Cardiac muscle cell (in vitro differentiated cells and primary cell): ENCODE data around the gene IGF2BP2. TPM values are rescaled to one million over a fixed set of nuclear protein-coding genes. Genes with fewer than 3 reads are reported as not detected.

Experiments used
- DNase-seq, 2 donors: peaks; one replicate each; pipeline versions ENCODE4 v3.0.0 to v3.0.0-alpha.2; 2010 to 2017; ENCODE audit warnings: low read depth in 1 of 2, low spot score in 1 of 2
- H3K27ac ChIP-seq: fragments of 200-600 bp; sonication (generic); 2 replicates; pipeline ENCODE4 v1.5.1; 2016
- H3K27me3 ChIP-seq: fragments of 200-600 bp; sonication (generic); 2 replicates; pipeline ENCODE4 v1.6.0; 2016; ENCODE audit warnings: control low read depth
- H3K36me3 ChIP-seq: fragments of 200-600 bp; sonication (generic); 2 replicates; pipeline ENCODE4 v1.5.1; 2016; ENCODE audit warnings: control low read depth
- H3K4me1 ChIP-seq: fragments of 200-600 bp; sonication (generic); 2 replicates; pipeline ENCODE4 v1.8.1; 2017; ENCODE audit warnings: low read depth, mild to moderate bottlenecking, mixed run types
- H3K4me3 ChIP-seq: fragments of 200-600 bp; sonication (generic); 2 replicates; pipeline ENCODE4 v1.5.1; 2016; ENCODE audit warnings: mild to moderate bottlenecking
- H3K9me3 ChIP-seq: fragments of 200-600 bp; sonication (generic); 2 replicates; pipeline ENCODE4 v1.5.1; 2017; ENCODE audit warnings: low read depth, mild to moderate bottlenecking, control low read depth
- CTCF ChIP-seq: IDR thresholded peaks from 2 replicates; pipeline ENCODE4 v1.5.1; 2012; ENCODE audit warnings: low read depth, mild to moderate bottlenecking, low read length
- polyA plus RNA-seq: library from polyadenylated mRNA; unstranded; fragments of >200 nt; fragmentation: Nextera tagmentation; extraction: Ambion mirVana; gene quantifications from 2 replicates; pipeline ENCODE4 v1.2.1, GENCODE V29; 2016
- total RNA-seq: library from RNA; depleted of rRNA; stranded (reverse); fragments of >200 nt; gene quantifications from 2 replicates; pipeline ENCODE4 v1.2.3, GENCODE V29; 2016

Gene IGF2BP2
- total and polyA plus RNA-seq, 2 experiments from 2014 or later: 119 to 129 TPM

DNA sequence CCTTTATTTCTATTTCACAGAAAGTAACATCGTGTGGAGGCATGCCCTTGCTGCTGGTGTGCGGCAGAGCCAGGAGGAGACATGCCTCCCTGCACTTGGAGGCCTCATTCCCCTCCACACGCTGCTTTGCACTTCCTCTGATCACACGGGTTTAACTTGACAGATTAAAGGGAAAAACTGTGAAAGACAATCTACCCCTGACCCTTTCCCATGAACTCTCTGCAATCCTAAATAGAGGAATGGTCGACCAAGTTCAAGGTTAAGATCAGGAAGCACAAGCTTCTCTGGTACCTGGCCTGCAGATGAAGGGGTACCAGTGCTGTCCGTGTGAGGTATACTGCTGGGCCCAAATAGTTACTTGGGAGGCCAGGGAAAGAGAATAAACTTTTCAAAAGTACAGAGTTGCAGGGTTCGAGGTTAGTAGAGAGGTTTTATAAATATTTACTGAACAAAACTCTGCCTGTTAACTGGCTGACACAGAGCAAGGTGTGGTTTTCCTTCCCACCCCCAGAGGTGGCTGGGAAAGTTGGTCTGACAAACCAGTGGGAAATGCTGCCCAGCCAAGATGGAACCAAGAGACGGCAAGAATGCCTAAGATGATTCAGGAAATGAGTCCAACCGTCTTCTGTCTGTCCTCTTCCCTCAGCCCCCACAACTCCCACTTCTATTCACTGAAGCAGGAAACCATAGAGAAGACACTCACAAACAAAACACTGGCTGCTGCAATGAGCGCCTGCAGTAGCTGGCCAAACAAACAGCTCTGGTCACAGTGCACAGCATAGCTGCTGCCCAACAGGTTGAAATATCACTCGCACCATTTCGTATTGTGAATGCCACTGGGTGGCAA lies 79.6 kb downstream of the IGF2BP2 start:
- Histone ChIP-seq H3K9me3 (no peaks in the 10 kb centered on the region), H3K27ac (peak overlapping the region; percentile 57), H3K4me1 (peaks cover 27% of the 10 kb centered on the region), H3K4me3 (no peak overlapping the region), H3K27me3 (no peaks in the 10 kb centered on the region), H3K36me3 (no peaks in the 10 kb centered on the region)
- DNase-seq: peak in 1 of 2 donors; percentile 75
- TF ChIP-seq CTCF: no peak

- no peaks in the 10 kb centered on the region for H3K36me3 ChIP-seq
- peaks cover 32% of the 10 kb centered on the region for H3K4me1 ChIP-seq
- no peak for DNase-seq
- no peaks in the 10 kb centered on the region for H3K27me3 ChIP-seq
- H3K4me3 ChIP-seq: no peak overlapping the region
- no peaks in the 10 kb centered on the region for H3K9me3 ChIP-seq
- no peak for TF ChIP-seq CTCF
- no peak overlapping the region for H3K27ac ChIP-seq
Observed at GRCh38 chr3:185741586-185741985, 83.3 kb downstream of the IGF2BP2 start.

DNA sequence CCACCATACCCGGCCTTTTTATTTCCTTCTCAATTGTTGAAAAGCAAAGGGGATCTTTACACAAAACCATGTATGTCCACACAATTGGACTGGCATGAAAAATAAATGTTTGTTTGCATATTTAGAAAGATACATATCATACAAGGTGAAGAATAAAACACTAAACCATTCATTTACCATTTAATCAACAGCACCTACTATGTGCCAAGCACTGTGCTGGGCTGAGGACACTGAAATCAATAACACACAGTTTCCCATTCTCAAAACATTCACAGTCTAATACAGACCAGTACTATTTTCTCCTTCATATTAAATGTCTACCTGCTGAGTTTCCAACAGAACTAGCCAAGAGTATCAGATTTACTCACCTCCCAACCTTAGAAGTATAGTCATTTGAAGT lies 84.7 kb downstream of the IGF2BP2 start:
- Histone ChIP-seq H3K27me3 (no peaks in the 10 kb centered on the region), H3K27ac (no peak overlapping the region), H3K4me1 (peaks cover 19% of the 10 kb centered on the region), H3K9me3 (no peaks in the 10 kb centered on the region), H3K4me3 (no peak overlapping the region), H3K36me3 (no peaks in the 10 kb centered on the region)
- no peak for DNase-seq
- no peak for TF ChIP-seq CTCF

- Histone ChIP-seq H3K27me3 (no peaks in the 10 kb centered on the region), H3K9me3 (no peaks in the 10 kb centered on the region), H3K36me3 (no peaks in the 10 kb centered on the region), H3K27ac (no peak overlapping the region), H3K4me3 (no peak overlapping the region), H3K4me1 (peaks cover 20% of the 10 kb centered on the region)
- no peak for TF ChIP-seq CTCF
- DNase-seq: no peak
Observed at GRCh38 chr3:185739264-185739701, 85.6 kb downstream of the IGF2BP2 start.

DNA sequence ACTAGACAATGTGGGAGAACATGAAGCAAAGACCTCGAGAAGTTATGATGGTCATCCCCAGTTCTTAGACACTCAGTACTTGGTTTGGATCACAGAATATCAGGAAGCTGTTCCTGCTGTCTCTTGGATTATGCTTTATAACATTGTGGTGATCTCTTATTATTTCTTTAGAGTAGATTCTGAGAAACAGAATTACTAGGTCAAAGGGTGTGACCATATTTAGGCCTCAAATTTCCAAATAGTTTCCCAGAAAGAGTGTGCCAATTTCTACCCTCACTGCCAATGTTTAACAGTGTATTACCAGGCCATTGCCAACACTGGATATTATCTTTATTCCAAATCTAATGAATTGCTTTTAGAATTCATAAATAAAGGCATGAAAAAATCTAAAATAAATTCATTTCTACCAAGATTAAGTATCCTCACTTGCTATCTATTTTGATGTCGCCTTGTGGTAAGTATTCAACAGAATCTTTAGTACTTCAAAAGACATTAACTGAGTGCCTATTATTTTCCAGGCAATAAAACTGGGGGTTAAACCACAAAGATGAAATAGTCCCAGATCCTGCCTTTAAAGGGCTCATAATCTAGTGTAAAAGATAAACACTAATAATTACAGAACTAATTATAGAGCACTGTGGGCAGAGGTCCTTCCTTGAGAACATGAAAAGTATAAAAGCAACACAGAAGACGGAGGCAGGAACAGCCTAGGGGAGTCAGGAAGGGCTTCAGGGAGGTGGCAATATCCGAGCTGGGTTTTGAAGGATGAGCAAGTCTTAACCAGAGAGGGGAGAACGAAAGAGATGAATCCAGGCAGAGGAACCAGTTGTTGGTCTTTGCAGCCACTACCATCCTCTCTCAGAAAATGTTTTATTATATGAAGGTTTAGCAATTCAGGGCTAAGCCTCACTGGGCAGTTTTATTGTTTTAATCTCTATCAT lies 86.8 kb downstream of the IGF2BP2 start:
- H3K9me3 ChIP-seq: no peaks in the 10 kb centered on the region
- no peak overlapping the region for H3K4me3 ChIP-seq
- no peak overlapping the region for H3K27ac ChIP-seq
- no peak for TF ChIP-seq CTCF
- no peaks in the 10 kb centered on the region for H3K27me3 ChIP-seq
- DNase-seq: no peak
- H3K36me3 ChIP-seq: no peaks in the 10 kb centered on the region
- peaks cover 23% of the 10 kb centered on the region for H3K4me1 ChIP-seq
